Stimulated activated CD4-positive, alpha-beta T cell treated with anti-CD3 and anti-CD28 coated beads, Interleukin-4, amount 100 ng/mL, for 4 hours (primary cell): ENCODE results near the gene HOGA1.
A peak's percentile ranks its signal among the peaks of the same experiment; 100 is the strongest.
"Not testable (repeated sequence)": the region's sequence is repeated elsewhere in the genome, so short reads cannot be mapped to it uniquely, and the experiment has no call there.

Experiments
- DNase-seq, 2 experiments: peaks; one replicate each; pipeline ENCODE4 v3.0.0-alpha.2; 2020

Gene HOGA1

DNA sequence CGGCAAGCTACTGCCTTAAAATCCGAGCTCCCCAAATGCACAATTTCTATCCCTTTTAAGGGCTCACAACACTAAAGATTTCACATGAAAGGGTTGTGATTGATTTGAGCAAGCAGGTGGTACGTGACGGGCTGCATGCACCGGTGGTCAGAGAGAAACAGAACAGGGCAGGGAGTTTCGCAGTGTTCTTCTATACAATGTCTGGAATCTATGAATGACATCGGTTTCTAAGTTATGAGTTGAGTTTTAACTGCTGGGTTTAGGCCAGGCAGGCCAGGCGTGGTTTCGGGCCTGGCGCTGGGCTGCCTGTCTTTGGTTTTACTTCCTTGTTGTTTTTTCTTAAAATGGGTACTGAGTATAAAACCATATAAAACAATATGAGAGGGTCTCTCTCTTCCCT lies 28.6 kb upstream of the HOGA1 start:
- not testable (repeated sequence) for DNase-seq

DNA sequence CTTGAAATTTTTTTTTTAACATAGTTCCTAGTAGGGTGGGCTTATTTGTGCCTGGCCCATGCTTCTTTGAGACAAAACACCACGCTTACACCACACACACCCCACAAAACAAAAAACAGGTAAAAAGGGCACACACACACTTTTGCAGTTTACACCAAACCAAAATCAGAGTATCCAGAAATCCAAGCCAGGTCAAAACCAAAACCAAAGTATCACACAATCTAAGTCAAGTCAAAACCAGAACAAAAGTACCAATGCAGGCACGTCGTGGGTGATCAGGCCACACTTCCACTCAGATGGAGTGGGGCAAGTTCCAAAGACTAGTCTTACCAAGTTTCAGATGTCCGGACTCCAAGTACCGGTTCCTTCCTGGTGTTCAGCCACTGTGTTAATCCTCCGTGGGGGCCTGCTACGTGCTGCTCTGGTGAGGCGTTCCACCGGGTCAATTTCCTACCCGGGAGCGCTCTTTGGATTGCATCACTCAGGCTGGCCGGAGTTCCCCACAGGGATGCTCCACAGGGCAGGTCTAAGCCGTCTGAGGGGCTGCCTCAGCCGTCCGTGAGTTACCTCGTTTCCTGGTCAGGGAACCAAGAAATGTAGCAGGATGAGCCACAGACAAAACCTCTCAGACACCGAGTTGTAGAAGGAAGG lies 23.3 kb upstream of the HOGA1 start:
- DNase-seq, result not testable (repeated sequence)

DNA sequence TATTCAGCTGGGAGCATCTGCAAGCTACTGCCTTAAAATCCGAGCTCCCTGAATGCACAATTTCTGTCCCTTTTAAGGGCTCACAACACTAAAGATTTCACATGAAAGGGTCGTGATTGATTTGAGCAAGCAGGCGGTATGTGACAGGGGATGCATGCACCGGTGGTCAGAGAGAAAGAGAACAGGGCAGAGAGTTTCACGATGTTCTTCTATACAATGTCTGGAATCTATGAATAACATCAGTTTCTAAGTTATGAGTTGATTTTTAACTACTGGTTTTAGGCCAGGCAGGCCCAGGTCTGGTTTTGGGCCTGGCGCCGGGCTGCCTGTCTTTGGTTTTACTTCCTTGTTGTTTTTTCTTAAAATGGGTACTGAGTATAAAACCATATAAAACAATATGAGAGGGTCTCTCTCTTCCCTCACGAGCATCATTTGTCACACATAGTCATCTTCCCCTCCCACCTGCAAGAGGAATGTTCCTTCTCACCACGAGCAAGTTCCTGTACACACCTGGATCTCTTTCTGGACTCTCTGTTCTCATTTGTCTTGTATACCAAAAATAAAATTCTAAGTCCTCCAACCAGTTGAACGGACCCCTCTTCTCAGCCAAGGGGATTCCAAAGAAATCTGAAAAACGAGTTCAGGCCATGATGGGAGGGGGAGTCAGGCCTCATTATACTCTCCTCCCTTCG lies 22.7 kb upstream of the HOGA1 start:
- not testable (repeated sequence) for DNase-seq

DNA sequence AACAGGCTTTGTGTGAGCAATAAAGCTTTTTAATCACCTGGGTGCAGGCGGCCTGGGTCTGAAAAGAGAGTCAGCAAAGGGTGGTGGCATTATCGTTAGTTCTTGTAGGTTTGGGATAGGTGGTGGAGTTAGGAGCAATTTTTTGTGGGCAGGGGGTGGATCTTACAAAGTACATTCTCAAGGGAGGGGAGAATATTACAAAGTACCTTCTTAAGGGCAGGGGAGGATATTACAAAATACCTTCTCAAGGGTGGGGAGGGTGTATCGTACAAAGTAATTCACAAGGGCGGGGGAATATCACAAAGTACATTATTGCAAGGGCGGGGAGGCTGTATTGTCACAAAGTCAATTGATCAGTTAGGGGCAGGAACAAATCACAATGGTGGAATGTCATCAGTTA lies 21.9 kb upstream of the HOGA1 start:
- DNase-seq, result not testable (repeated sequence)

DNA sequence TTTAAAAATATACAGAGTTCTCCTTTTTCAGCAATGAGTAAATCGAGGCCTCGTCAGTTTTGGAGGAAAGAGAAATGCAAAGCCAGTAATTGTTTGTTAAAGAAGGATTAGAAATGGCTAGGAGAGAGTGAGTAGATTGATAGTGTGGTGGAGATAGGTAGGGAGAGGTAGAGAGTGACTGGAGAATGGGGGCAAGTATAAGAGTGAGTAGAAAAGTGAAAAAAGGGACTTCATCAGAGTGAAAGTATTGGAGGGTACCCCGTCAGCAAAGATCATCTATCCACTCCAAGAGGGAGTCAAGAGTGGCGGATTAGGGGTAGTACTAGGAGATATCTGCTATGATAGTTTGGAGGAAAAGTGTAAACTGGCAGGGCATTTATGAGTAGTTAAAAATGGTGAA lies 20.9 kb upstream of the HOGA1 start:
- DNase-seq, result no peak

DNA sequence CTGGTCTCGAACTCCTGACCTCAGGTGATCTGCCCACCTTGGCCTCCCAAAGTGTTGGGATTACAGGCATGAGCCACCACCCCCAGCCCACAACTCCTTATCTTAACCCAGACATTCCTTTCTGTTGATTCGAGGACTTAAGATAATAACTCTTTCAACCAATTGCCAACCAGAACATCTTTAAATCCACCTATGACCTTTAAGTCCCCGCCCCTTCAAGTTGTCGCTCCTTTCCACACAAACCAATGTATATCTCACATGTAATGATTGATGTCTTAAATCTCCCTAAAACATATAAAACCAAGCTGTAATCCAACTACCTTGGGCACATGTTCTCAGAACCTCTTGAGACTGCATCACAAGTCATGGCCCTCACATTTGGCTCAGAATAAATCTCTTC lies 19.4 kb upstream of the HOGA1 start:
- no peak for DNase-seq

DNA sequence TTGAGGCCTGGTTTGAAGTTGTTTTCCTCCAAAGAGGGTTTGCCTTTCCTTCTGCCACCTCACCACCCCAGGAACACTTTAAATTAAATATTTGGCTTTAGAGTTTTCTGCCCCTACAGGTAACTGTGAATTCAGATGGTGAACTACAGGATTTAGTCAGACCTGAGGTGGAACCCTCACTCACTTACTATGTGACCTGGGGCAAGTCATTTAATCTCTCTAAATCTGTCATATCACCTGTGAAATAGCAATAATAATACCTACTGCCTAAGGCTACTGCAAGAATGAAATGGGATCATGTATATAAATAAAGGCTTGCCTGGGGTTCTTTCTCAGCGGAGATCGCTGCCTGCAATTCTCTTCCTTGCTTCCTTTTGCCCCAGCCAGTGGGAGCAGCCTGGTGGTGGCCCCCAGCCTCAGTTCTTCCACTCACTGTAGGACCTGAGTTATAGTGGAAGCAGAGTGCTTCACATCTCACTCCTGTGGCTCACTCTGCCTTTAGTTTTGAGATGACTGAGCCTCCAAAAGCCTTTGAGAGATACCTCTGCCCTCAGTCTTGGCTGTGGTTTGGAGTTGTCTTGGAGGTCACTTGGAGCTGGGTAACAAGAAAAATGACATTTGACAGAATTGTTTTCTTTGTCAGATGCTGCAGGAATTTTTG lies 17.7 kb upstream of the HOGA1 start:
- no peak for DNase-seq

DNA sequence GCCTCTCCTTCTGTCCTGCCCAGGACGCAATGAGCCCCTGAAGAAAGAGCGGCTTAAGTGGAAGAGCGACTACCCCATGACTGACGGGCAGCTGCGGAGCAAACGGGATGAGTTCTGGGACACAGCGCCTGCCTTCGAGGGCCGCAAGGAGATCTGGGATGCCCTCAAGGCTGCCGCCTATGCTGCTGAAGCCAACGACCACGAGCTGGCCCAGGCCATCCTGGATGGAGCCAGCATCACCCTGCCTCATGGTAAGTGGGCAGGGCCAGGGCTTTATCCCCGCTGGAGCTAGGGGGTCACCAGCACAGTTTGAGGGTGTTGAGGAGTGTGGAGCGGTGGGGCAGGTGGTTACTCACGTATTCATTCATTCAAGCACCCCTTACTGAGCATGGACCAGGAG lies 16.3 kb upstream of the HOGA1 start:
- no peak for DNase-seq

DNA sequence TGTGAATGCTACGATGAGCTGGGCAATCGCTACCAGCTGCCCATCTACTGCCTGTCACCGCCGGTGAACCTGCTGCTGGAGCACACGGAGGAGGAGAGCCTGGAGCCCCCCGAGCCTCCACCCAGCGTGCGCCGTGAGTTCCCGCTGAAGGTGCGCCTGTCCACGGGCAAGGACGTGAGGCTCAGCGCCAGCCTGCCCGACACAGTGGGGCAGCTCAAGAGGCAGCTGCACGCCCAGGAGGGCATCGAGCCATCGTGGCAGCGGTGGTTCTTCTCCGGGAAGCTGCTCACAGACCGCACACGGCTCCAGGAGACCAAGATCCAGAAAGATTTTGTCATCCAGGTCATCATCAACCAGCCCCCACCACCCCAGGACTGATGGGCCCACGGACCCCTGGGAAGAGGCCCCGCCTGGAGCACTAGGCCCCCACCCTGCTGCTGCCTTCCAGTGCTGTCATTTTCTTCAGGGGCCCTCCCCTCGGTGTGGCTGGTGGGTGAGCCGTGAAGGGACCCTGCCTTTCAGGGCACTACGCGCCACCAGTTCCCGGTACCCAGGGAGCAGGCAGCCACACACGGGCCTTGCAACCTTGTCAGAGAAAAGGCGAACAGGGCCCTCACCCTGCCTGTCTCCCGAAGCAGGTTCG lies 13.9 kb upstream of the HOGA1 start:
- no peak for DNase-seq

DNA sequence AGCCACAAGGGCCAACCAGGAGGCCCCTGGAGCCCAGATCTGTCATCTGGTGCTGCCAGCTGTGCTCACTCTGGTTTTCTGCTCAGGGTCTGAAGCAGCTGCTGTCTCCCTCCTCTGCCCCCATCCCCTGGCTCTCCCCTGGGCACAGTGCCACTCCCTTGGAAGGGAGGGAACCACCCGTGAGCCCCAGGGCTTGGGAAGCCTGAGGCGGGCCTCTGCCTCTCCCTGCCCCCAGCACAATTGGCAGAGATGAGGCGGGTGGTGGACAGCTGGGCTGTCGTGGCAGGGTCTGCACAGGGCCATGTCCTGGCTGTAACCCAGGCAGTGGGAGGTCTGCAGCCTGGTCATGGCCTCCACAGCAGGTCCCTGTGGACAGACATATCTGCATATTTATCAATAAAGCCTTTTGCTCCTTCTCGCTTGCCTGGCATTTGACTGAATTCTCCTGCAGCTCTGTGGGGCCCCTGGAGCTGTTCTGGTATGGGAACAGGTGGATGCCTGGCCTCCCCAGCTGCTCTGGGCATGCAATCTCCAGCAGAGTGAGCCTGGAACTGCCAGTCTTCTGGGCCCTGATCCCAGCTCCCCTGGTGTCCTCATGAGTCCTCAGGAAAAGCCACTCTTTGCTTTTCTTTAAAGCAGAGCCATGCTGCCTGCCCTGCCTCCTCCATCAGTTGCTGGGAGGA lies 13.3 kb upstream of the HOGA1 start:
- DNase-seq, result no peak

DNA sequence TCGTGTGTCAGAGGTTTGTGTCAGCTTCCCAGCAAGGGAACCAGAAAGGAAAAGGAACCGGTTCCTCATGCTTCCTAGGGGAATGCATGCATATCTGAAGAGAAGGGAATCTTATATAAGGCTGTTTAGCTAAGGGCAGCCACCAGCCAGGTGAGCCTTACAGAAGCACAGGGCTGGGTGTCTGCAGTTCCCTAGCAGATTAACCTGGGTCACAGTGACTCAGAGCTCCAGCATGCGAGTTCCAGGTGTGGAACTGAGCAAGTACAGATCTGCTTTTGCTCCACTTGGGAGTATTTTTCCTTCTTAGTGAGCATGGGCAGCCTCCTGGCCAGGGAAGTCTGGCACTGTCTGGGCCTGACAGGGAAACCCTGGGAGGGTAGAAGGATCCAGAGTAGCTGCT lies 12.6 kb upstream of the HOGA1 start:
- DNase-seq, result no peak

DNA sequence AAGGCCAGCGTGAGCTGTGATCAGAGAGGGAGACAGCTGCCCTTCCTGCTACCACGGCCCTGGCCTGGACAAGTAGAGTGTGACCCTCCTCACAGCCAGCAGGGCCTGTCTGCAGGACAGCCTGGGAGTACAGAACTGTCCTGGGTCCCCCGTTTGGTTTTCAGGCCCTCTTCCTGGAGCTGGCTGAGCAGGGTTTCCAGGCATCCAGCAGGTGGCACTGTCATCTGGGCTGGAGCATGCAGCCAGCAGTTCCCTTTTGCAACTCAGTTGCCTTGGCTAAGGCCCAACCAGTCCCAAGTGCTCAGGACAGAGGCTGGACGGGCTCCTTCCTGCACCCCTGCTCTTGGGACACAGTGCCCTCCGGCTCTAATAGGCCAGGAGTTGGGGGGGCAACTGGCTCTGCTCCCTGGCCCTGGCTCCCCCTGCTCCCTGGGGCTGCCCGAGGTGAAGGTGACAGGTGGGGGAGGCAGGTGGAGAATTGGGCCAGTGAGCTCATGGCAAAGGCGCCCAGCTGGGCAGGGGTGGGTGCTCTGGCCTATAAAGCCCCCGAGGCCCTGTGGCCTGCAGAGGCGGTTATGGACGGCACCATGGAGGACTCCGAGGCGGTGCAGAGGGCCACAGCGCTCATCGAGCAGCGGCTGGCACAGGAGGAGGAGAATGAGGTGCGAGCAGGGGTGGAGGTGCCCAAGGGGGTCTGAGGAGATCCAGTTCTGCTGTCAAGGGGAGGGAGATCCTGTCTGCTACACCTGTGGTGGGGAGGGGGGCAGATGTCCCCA lies 11.8 kb upstream of the HOGA1 start, which contains the start of gene ANKRD2:
Gene ANKRD2 (plus strand): TSS at position 566 of the 776 bp plus-strand sequence. CDS start 10 bp downstream, at position 576.
- peak; percentile 35 to 38 for DNase-seq

DNA sequence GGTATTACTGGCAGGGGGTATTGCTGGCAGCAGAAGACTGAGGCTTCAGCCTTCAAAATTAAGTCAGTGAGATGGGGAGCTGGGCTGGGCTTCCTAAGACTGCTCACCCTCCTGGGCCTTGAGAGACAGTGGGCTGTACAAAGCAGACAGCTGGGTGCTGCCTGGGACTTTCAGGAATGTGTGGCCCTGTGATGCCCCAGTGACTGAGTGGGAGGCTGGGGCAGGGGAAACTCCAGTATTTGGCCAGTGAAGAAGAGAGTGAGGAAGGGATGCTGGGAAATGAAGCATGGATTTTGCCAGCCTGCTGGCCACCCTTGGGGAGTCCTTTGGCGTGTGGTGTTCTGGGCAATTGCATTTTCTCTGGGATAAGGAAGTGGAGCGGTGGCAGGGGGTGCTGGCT lies 11.2 kb upstream of the HOGA1 start:
- no peak for DNase-seq

DNA sequence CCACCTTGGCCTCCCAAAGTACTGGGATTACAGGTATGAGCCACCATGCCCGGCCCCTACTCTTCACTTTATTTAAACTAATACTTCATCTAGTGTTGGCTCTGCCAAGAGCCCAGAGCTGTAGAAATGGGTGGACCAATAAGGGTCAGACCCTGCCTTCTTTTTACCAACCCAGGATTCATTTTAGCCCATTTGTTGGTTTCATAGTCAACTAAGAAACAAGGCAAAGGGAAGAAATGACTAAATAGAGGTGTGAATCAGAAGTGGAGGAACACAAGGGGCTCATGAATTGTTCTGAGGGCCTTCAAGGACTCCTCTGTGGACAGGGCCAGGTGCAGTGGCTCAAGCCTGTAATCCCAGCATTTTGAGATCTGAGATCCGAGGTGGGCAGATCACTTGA lies 10.5 kb upstream of the HOGA1 start:
- no peak for DNase-seq

DNA sequence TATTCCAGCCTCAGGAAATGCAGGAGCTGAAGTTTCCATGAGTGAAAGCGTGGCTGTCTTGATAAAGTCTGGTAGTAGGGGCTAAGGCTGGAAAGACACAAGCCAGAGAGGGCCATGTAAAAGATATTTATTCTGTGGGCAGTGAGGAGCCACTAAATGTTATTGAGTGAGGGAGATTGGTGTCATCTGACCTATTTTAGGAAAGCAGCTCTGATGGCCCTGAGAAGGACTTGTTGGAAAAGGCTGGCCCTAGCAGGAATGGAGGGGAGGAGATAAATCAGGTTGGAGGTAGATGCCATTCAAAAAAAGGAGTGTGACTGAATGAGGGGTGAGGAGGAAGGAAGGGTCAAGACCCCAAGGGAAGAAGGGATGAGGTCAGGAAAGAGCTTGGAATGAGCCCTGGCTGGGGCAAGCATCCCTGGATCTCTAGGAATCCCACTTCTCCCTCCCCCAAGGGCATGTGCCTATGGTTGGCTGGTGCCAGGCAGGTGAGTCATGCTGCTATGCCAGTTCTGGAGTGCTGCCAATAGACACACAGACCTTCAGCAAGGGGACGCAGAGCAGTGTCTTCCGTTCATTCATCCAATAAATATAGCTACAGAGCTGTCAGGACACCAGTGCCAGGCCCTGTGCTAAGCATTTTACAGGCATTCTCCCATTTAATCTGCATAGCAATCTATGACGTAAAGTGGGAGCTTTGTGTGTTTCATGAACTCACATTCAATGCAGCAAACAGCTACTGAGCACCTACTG lies 9.6 kb upstream of the HOGA1 start:
- no peak for DNase-seq

DNA sequence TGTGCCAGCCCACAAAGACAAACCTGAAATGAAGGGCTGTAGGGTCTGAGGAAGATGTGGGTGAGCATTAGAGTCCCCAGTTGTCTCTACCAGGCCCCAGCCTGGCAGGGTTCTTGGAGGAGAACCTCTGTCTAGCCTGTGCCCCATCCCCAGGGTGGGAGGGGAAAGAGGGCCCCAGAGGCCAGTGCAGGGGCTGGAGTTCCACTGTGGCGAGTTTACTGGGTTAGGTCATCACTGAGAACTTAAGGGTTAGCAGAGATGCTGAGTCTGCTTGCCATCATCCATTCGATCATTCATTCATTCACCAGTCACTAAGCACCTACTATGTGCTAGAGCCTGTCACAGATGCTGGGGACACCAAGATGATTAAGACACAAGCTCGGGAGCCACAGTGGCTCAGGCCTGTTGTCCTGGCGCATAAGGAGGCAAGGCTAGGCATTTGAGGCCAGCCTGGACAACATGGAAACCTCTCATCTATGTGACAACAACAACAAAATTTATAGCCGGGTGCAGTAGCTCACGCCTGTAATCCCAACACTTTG lies 9.0 kb upstream of the HOGA1 start:
- no peak for DNase-seq

DNA sequence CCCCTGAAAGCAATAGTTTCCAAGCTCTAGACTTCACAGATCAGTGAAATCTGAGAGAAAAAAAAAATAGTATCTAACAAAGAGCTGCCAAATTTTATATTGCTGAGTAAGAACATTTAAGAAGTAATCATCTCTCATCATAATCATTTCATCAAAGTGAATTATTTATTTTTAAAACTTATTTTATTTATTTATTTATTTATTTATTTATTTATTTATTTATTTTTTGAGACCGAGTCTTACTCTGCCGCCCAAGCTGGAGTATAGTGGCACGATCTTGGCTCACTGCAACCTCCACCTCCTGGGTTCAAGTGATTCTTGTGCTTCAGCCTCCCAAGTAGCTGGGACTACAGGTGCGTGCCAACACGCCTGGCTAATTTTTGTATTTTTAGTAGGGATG lies 7.7 kb upstream of the HOGA1 start:
- not testable (repeated sequence) for DNase-seq

DNA sequence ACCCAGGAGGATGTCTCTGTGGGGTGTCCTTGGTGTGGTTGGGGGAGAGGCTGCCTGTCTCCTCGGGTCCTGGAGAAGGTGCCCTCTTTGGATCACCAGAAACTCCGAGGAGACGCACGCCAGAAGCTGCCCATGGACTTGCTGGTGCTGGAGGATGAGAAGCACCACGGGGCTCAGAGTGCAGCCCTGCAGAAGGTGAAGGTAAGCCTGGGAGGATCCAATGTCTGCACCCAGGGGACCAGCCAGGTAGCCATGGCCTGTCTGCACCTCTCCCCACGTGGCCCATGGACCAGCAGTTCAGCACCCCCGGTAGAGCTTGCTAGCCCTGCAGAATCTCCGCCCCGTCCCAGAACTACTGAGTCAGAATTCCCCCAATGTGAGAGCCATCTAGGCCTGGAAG lies 6.5 kb upstream of the HOGA1 start:
- no peak for DNase-seq

DNA sequence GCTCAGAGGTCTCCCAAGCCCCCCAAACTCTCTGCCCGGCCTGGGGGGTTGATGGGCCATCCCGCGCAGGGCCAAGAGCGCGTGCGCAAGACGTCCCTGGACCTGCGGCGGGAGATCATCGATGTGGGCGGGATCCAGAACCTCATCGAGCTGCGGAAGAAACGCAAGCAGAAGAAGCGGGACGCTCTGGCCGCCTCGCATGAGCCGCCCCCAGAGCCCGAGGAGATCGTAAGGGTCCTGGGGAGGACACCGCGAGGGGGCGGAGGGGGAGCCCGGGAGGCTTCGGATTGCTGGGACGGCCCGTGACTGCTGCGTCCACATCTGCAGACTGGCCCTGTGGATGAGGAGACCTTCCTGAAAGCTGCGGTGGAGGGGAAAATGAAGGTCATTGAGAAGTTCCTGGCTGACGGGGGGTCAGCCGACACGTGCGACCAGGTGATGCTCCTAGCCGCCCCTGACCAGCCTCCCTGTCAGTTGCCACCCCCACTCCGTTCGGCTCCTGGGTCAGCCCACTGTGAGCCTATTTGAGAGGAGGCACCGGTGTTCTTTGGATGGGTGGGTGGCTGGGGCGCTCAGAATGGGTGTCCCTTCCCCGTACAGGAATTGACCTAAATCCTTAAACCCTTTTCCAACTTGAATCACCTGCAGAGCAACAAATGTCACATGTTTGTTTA lies 5.9 kb upstream of the HOGA1 start:
- no peak for DNase-seq
